ENCODE data around the gene IHH.

IHH gene

DNA sequence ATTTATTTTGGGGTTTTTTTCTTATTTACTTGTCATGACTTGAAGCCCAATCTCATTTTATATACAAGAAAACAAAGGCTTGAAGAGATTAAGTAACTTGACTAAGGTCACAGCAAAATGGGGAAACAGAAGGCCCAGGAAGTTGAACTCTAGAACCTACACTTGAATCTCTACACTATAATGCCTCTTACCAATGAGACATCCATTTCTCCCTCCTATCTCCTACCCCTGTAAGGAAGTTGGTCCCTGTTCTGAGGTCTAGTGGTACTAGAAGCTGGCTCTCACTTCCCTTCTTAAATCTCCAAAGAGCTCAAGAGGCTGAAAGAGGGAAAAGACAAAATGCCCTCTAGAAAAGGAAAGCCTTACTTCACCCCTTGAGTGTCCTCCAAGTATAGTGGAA is 25.5 kb upstream of the IHH start:
- H4K91ac ChIP-seq (ENCODE audit: low read depth, low read length, poor library complexity), result no peak overlapping the region
- no peaks in the 10 kb centered on the region for H3K27me3 ChIP-seq (ENCODE audit: control insufficient read depth in 3 of 3, insufficient read depth in 3 of 3, low read depth in 1 of 3, low read length in 3 of 3)
- no peak overlapping the region for H2AFZ ChIP-seq (ENCODE audit: low read length)
- H3K27ac ChIP-seq (replicated peaks; ENCODE audit: low read length), result no peak overlapping the region
- H3K36me3 ChIP-seq (replicated peaks in 1 of 2; ENCODE audit: control insufficient read depth in 2 of 2, insufficient read depth in 2 of 2, low read length in 2 of 2), result no peaks in the 10 kb centered on the region
- no peak overlapping the region for H2AK5ac ChIP-seq (ENCODE audit: low read depth, low read length)
- no peak for DNase-seq (ENCODE audit: low spot score)
- no peak overlapping the region for H2BK12ac ChIP-seq (ENCODE audit: low read length)
- H3K4me2 ChIP-seq (ENCODE audit: insufficient read depth, low read length, poor library complexity, severe bottlenecking), result no peak overlapping the region
- no peak overlapping the region for H3K18ac ChIP-seq (ENCODE audit: low read length)
- no peak overlapping the region for H3K14ac ChIP-seq (ENCODE audit: low read length)
- H2BK120ac ChIP-seq (ENCODE audit: low read depth, low read length), result no peak overlapping the region
- no peak overlapping the region for H2BK5ac ChIP-seq (ENCODE audit: low read length)
- no peak overlapping the region for H3K4me3 ChIP-seq (ENCODE audit: low read length in 2 of 2)
- H2BK15ac ChIP-seq (ENCODE audit: low read length), result no peak overlapping the region
- no peak overlapping the region for H3K9ac ChIP-seq (ENCODE audit: low read depth, low read length, poor library complexity)
- peaks cover 0 to 10% of the 10 kb centered on the region in 2 donors for H3K4me1 ChIP-seq (ENCODE audit: control insufficient read depth in 2 of 2, insufficient read depth in 1 of 2, low read depth in 1 of 2, low read length in 2 of 2)
- H3K4ac ChIP-seq (ENCODE audit: low read length), result no peak overlapping the region
- H4K8ac ChIP-seq (ENCODE audit: low read depth, low read length), result no peak overlapping the region
- no peaks in the 10 kb centered on the region for H3K79me1 ChIP-seq (ENCODE audit: low read depth, low read length)
- no peaks in the 10 kb centered on the region for H3K9me3 ChIP-seq (replicated peaks in 1 of 2; ENCODE audit: control insufficient read depth in 2 of 2, insufficient read depth in 1 of 2, low read depth in 1 of 2, low read length in 2 of 2)
- no peak overlapping the region for H3K23ac ChIP-seq (ENCODE audit: low read depth, low read length, poor library complexity)

DNA sequence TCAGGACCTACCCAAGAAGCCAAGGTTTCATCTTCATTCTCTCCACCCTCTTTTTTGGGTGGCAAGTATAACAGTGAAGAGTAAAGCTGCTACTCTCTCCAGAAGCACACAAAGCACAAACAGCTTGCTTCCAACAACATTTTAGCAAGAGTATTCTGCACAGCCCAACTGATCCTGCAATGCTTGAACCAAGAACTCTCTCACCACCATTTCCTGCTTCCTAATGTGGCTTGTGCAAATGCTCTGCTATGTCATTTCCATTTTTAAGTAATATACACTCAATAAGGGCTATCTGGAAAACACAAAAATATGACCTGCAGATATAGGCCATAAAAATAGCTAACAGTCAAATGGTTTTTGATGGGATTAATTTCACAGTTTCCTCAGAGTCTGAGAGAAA is 24.1 kb upstream of the IHH start:
- Histone ChIP-seq H3K23ac (ENCODE audit: low read depth, low read length, poor library complexity) (no peak overlapping the region), H2BK5ac (ENCODE audit: low read length) (no peak overlapping the region), H3K27ac (replicated peaks; ENCODE audit: low read length) (no peak overlapping the region)

DNA sequence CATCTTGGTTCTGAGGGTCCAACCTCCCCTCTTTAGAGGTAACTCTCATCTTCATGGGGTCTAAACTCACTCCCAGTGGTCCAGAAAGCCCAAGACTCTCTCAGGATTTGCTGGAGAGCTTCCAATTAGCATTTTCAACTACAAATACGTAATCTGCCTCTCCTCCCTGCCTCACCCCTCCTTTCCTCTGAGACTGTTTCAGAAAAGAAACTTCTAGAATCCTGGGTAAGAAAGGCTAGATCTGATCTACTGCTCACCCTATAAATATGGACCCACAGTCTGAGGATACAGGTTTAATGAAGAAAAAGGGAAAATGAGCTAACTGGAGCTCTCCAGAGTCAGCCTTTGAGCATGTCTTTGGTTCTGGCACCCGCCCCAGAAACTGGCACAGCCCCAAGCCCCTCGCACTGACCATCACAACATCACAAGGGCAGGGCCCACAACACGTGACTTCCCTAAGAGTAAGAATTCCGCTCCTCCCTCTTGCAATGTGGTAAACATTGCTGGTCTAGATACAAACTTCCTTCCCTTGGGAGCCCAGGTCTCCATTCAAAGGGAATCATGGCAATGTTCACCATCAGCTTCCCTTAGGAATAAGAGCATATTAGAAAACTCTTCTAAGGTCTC is 21.7 kb upstream of the IHH start:
- DNase-seq (ENCODE audit: low spot score), result no peak
- Histone ChIP-seq H3K27me3 (ENCODE audit: control insufficient read depth in 3 of 3, insufficient read depth in 3 of 3, low read depth in 1 of 3, low read length in 3 of 3) (no peaks in the 10 kb centered on the region), H4K8ac (ENCODE audit: low read depth, low read length) (no peak overlapping the region), H3K27ac (replicated peaks; ENCODE audit: low read length) (no peak overlapping the region), H3K4me3 (ENCODE audit: low read length in 2 of 2) (no peak overlapping the region), H3K23ac (ENCODE audit: low read depth, low read length, poor library complexity) (no peak overlapping the region), H3K4me2 (ENCODE audit: insufficient read depth, low read length, poor library complexity, severe bottlenecking) (no peak overlapping the region), H3K18ac (ENCODE audit: low read length) (no peak overlapping the region), H3K9ac (ENCODE audit: low read depth, low read length, poor library complexity) (no peak overlapping the region), H2BK120ac (ENCODE audit: low read depth, low read length) (no peak overlapping the region), H3K4me1 (ENCODE audit: control insufficient read depth in 2 of 2, insufficient read depth in 1 of 2, low read depth in 1 of 2, low read length in 2 of 2) (peaks cover 0 to 9% of the 10 kb centered on the region in 2 donors), H2AK5ac (ENCODE audit: low read depth, low read length) (no peak overlapping the region), H3K36me3 (replicated peaks in 1 of 2; ENCODE audit: control insufficient read depth in 2 of 2, insufficient read depth in 2 of 2, low read length in 2 of 2) (peaks cover 0 to 5% of the 10 kb centered on the region in 2 donors), H2BK5ac (ENCODE audit: low read length) (no peak overlapping the region), H2BK12ac (ENCODE audit: low read length) (no peak overlapping the region), H2AFZ (ENCODE audit: low read length) (no peak overlapping the region), H3K4ac (ENCODE audit: low read length) (no peak overlapping the region), H3K79me1 (ENCODE audit: low read depth, low read length) (no peaks in the 10 kb centered on the region), H4K91ac (ENCODE audit: low read depth, low read length, poor library complexity) (no peak overlapping the region), H3K14ac (ENCODE audit: low read length) (no peak overlapping the region), H3K9me3 (replicated peaks in 1 of 2; ENCODE audit: control insufficient read depth in 2 of 2, insufficient read depth in 1 of 2, low read depth in 1 of 2, low read length in 2 of 2) (no peaks in the 10 kb centered on the region), H2BK15ac (ENCODE audit: low read length) (no peak overlapping the region)
- WGBS, 2 donors (ENCODE audit: extremely low coverage in 2 of 2, insufficient read length in 2 of 2, insufficient replicate concordance in 1 of 2), result no CpG with 5 or more reads among the region's 5 CpGs

More for the DNA sequence above, 24.1 kb upstream of the IHH start:
- Histone ChIP-seq H3K36me3 (replicated peaks in 1 of 2; ENCODE audit: control insufficient read depth in 2 of 2, insufficient read depth in 2 of 2, low read length in 2 of 2) (no peaks in the 10 kb centered on the region), H3K9me3 (replicated peaks in 1 of 2; ENCODE audit: control insufficient read depth in 2 of 2, insufficient read depth in 1 of 2, low read depth in 1 of 2, low read length in 2 of 2) (no peaks in the 10 kb centered on the region), H3K4me1 (ENCODE audit: control insufficient read depth in 2 of 2, insufficient read depth in 1 of 2, low read depth in 1 of 2, low read length in 2 of 2) (peaks cover 0 to 10% of the 10 kb centered on the region in 2 donors), H3K14ac (ENCODE audit: low read length) (no peak overlapping the region), H3K79me1 (ENCODE audit: low read depth, low read length) (no peaks in the 10 kb centered on the region), H4K91ac (ENCODE audit: low read depth, low read length, poor library complexity) (no peak overlapping the region), H3K18ac (ENCODE audit: low read length) (no peak overlapping the region), H3K9ac (ENCODE audit: low read depth, low read length, poor library complexity) (no peak overlapping the region), H4K8ac (ENCODE audit: low read depth, low read length) (no peak overlapping the region), H3K27me3 (ENCODE audit: control insufficient read depth in 3 of 3, insufficient read depth in 3 of 3, low read depth in 1 of 3, low read length in 3 of 3) (no peaks in the 10 kb centered on the region), H3K4ac (ENCODE audit: low read length) (no peak overlapping the region), H2BK12ac (ENCODE audit: low read length) (no peak overlapping the region), H2AK5ac (ENCODE audit: low read depth, low read length) (no peak overlapping the region), H2BK15ac (ENCODE audit: low read length) (no peak overlapping the region), H3K4me2 (ENCODE audit: insufficient read depth, low read length, poor library complexity, severe bottlenecking) (no peak overlapping the region), H2AFZ (ENCODE audit: low read length) (no peak overlapping the region), H2BK120ac (ENCODE audit: low read depth, low read length) (no peak overlapping the region), H3K4me3 (ENCODE audit: low read length in 2 of 2) (no peak overlapping the region)
- no peak for DNase-seq (ENCODE audit: low spot score)

DNA sequence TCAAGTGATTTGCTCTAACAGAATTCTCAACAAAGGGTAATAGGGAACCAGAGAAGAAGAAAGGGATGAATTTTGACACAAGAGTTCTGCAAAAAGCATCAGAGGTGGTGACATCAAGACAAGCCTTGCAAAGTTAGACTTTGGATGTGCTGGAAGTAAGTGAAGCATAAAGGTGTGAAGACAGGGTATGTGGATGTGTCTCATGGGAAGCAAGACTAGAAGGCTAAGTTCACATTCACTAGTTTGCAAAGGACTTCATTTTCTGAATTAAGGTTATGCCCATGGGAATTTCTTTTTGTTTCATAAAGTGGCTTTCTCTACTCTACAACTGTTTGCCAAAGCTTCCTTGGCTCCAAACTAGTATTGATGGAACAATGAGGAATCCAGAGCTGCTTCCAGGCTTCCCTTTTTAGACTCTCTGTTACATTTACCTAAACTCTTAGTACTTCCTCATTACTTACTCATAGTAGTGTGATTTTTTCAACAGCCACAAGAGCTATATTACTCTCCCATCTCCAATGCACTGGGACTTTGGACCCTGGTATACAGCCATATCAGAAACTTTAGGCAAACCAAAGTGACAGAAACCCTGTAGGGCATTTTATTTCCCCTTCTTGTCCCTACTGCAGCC is 21.1 kb upstream of the IHH start:
- no peak overlapping the region for H3K27ac ChIP-seq (replicated peaks; ENCODE audit: low read length)
- H2BK12ac ChIP-seq (ENCODE audit: low read length), result no peak overlapping the region
- no peak overlapping the region for H3K4ac ChIP-seq (ENCODE audit: low read length)
- H3K9ac ChIP-seq (ENCODE audit: low read depth, low read length, poor library complexity), result no peak overlapping the region
- no peak for DNase-seq (ENCODE audit: low spot score)
- no peak overlapping the region for H2AFZ ChIP-seq (ENCODE audit: low read length)
- H2BK15ac ChIP-seq (ENCODE audit: low read length), result no peak overlapping the region
- peaks cover 0 to 3% of the 10 kb centered on the region in 2 donors for H3K4me1 ChIP-seq (ENCODE audit: control insufficient read depth in 2 of 2, insufficient read depth in 1 of 2, low read depth in 1 of 2, low read length in 2 of 2)
- H3K79me1 ChIP-seq (ENCODE audit: low read depth, low read length), result no peaks in the 10 kb centered on the region
- peaks cover 2 to 11% of the 10 kb centered on the region in 2 donors for H3K36me3 ChIP-seq (replicated peaks in 1 of 2; ENCODE audit: control insufficient read depth in 2 of 2, insufficient read depth in 2 of 2, low read length in 2 of 2)
- H2AK5ac ChIP-seq (ENCODE audit: low read depth, low read length), result no peak overlapping the region
- no peak overlapping the region for H2BK5ac ChIP-seq (ENCODE audit: low read length)
- no peak overlapping the region for H3K18ac ChIP-seq (ENCODE audit: low read length)
- H3K4me3 ChIP-seq (ENCODE audit: low read length in 2 of 2), result no peak overlapping the region
- H4K91ac ChIP-seq (ENCODE audit: low read depth, low read length, poor library complexity), result no peak overlapping the region
- no peak overlapping the region for H2BK120ac ChIP-seq (ENCODE audit: low read depth, low read length)
- H3K9me3 ChIP-seq (replicated peaks in 1 of 2; ENCODE audit: control insufficient read depth in 2 of 2, insufficient read depth in 1 of 2, low read depth in 1 of 2, low read length in 2 of 2), result no peaks in the 10 kb centered on the region
- H3K23ac ChIP-seq (ENCODE audit: low read depth, low read length, poor library complexity), result no peak overlapping the region
- no peak overlapping the region for H3K4me2 ChIP-seq (ENCODE audit: insufficient read depth, low read length, poor library complexity, severe bottlenecking)
- H3K27me3 ChIP-seq (ENCODE audit: control insufficient read depth in 3 of 3, insufficient read depth in 3 of 3, low read depth in 1 of 3, low read length in 3 of 3), result no peaks in the 10 kb centered on the region
- H4K8ac ChIP-seq (ENCODE audit: low read depth, low read length), result no peak overlapping the region
- H3K14ac ChIP-seq (ENCODE audit: low read length), result no peak overlapping the region

Data from neuronal stem cell (in vitro differentiated cells).